K562 (cell line): ENCODE data around the gene MYOG. TPM values are rescaled to one million over a fixed set of nuclear protein-coding genes. Genes with fewer than 3 reads are reported as not detected.

Experiments
- ATAC-seq: fragments of 200-7000 bp; cut with Tn5 transposase; 3 replicates; pipeline ENCODE4 v1.9.1; 2020; ENCODE audit warnings: moderate library complexity
- BruUV-seq: library from RNA; stranded (reverse); fragments of 400-500 nt; replicated peaks from 2 replicates; lab custom pipeline; 2021; lab: Mats Ljungman, UMichigan
- CTCF ChIA-PET: fragments of 300-600 bp; formaldehyde crosslinking; extraction: SDS; loops from one replicate; lab custom pipeline; 2021; ENCODE audit warnings: low intra/inter-chr PET ratio; lab: Yijun Ruan, JAX
- POLR2A ChIA-PET: fragments of 300-600, 350-650 bp; sonication (Branson Sonifier 250); formaldehyde crosslinking; extraction: SDS; loops from one replicate; lab custom pipeline; 2021; ENCODE audit warnings: antibody characterized with exemption, inconsistent platforms; lab: Yijun Ruan, JAX
- DNase-seq, 4 experiments: peaks; one replicate each; pipeline versions ENCODE4 v3.0.0 to v3.0.0-alpha.2; 2011 to 2018; ENCODE audit warnings: low spot score in 3 of 4, mixed read lengths in 3 of 4; ENCODE audit errors: extremely low read depth in 1 of 4
- FAIRE-seq: peaks from 2 replicates; lab custom pipeline; 2011; peaks lifted over from hg19 to GRCh38; lab: Jason Lieb, UNC
- H2AFZ ChIP-seq: 2 replicates; pipeline ENCODE4 v1.6.0; 2011; ENCODE audit warnings: low read depth, low read length, control low read depth, inconsistent platforms
- H3K27ac ChIP-seq: fragments of 200-600 bp; 3 replicates; pipeline ENCODE4 v1.8.0; 2011; ENCODE audit warnings: low read depth, mild to moderate bottlenecking, control low read depth, inconsistent platforms, low read length, moderate library complexity, mixed read lengths; ENCODE audit errors: extremely low read depth
- H3K27me3 ChIP-seq, 2 experiments: fragments of 300-600 bp in 1 of 2; 2 replicates in 1 of 2; 3 replicates in 1 of 2; pipeline versions ENCODE4 v1.6.0 to v1.8.0; 2011; ENCODE audit warnings: inconsistent platforms in 2 of 2, low read length in 2 of 2, mild to moderate bottlenecking in 1 of 2, mixed read lengths in 1 of 2, moderate library complexity in 1 of 2; ENCODE audit not compliant: control insufficient read depth in 2 of 2, insufficient read depth in 2 of 2
- H3K36me3 ChIP-seq: fragments of 300-600 bp; 3 replicates; pipeline ENCODE4 v1.8.0; 2011; ENCODE audit warnings: mild to moderate bottlenecking, low read length, inconsistent platforms; ENCODE audit not compliant: control insufficient read depth, insufficient read depth
- H3K4me1 ChIP-seq, 2 experiments: fragments of 200-600 bp in 1 of 2; replicated peaks in 1 of 2; 2 replicates in 1 of 2; 3 replicates in 1 of 2; pipeline versions ENCODE4 v1.5.1 to v1.8.0; 2011; ENCODE audit warnings: inconsistent platforms in 2 of 2, low read length in 2 of 2, mild to moderate bottlenecking in 1 of 2, mixed read lengths in 1 of 2, moderate library complexity in 1 of 2; ENCODE audit not compliant: control insufficient read depth in 2 of 2, insufficient read depth in 2 of 2
- H3K4me2 ChIP-seq: 2 replicates; pipeline ENCODE4 v1.6.1; 2011; ENCODE audit warnings: low read length, control low read depth, inconsistent platforms, mixed read lengths; ENCODE audit not compliant: insufficient read depth
- H3K4me3 ChIP-seq: fragments of 200-600 bp; sonication (generic), shearing (Covaris generic); 2 replicates; pipeline ENCODE4 v1.5.1; 2016; ENCODE audit warnings: control low read depth, inconsistent platforms
- H3K79me2 ChIP-seq: fragments of 200-600 bp; 3 replicates; pipeline ENCODE4 v1.8.0; 2011; ENCODE audit warnings: low read length, inconsistent platforms; ENCODE audit not compliant: control insufficient read depth, insufficient read depth
- H3K9ac ChIP-seq, 2 experiments: 2 replicates each; pipeline versions ENCODE4 v1.6.0 to v1.6.1; 2011; ENCODE audit warnings: low read depth in 2 of 2, low read length in 2 of 2, control low read depth in 1 of 2, inconsistent platforms in 1 of 2, mild to moderate bottlenecking in 1 of 2, mixed read lengths in 1 of 2; ENCODE audit not compliant: insufficient read depth in 1 of 2
- H3K9me1 ChIP-seq: one replicate; pipeline ENCODE4 v1.6.0; 2011; ENCODE audit warnings: inconsistent platforms, mild to moderate bottlenecking, low read length, moderate library complexity; ENCODE audit not compliant: control insufficient read depth, insufficient read depth
- H3K9me3 ChIP-seq: replicated peaks from 2 replicates; pipeline ENCODE4 v1.5.1; 2011; ENCODE audit warnings: low read depth, low read length, inconsistent platforms; ENCODE audit not compliant: control insufficient read depth, insufficient read depth
- H4K20me1 ChIP-seq: replicated peaks from 2 replicates; pipeline ENCODE4 v1.6.1; 2011; ENCODE audit warnings: low read length, inconsistent platforms, mixed read lengths; ENCODE audit not compliant: control insufficient read depth, insufficient read depth
- ZNF507 ChIP-seq: conservative IDR thresholded peaks from 2 replicates; pipeline ENCODE4 v1.6.1; 2017; ENCODE audit warnings: missing genetic modification characterization, missing compliant biosample characterization
- ZNF830 ChIP-seq: fragments of 250-450 bp; sonication (Bioruptor Pico); IDR thresholded peaks from 2 replicates; pipeline ENCODE4 v1.5.0; 2021; ENCODE audit warnings: mild to moderate bottlenecking
- WGBS: fragments of 100-300 bp; shearing (Covaris generic); methylation state at CpG from one replicate; pipeline ENCODE4 v1.1.6; 2016; ENCODE audit warnings: low coverage, mixed read lengths; ENCODE audit not compliant: insufficient coverage; ENCODE audit errors: missing lambda C conversion rate; 5-methylcytosine and 5-hydroxymethylcytosine counted together
- in situ Hi-C: fragments of 300-500 bp; cut with MboI; formaldehyde crosslinking; loops from 4 replicates; pipeline ENCODE4 v1.15.0; 2018; ENCODE audit warnings: inconsistent platforms, mixed read lengths
- intact Hi-C: fragments of 100-400 bp; cut with micrococcal nuclease; formaldehyde crosslinking; loops from 2 replicates; pipeline ENCODE4 v1.14.2; 2022
- polyA plus RNA-seq, 8 experiments: library from polyadenylated mRNA; depleted of rRNA in 4 of 8; stranded (reverse) in 5 of 8; unstranded in 3 of 8; fragments of >200 nt; fragmentation: Nextera tagmentation in 2 of 8; fragmentation: Illumina TruSeq in 1 of 8; extraction: Ambion mirVana in 2 of 8; extraction: Trizol in 1 of 8; gene quantifications; 2 replicates each; pipeline versions ENCODE4 v1.2.1 to v1.2.3, GENCODE V29; 2011 to 2014; ENCODE audit warnings: inconsistent platforms in 1 of 8, missing spikeins in 1 of 8
- total RNA-seq, 7 experiments: library from RNA; depleted of rRNA in 6 of 7; stranded (reverse); fragments of >200 nt in 6 of 7; fragmentation: Illumina TruSeq in 2 of 7; extraction: Trizol in 2 of 7; gene quantifications; 2 replicates each; pipeline versions ENCODE4 v1.2.1 to v1.2.3, GENCODE V29; 2011 to 2021; ENCODE audit warnings: low replicate concordance in 1 of 7
- TF ChIP-seq, protein P1 (sequence below): sonication (generic); formaldehyde crosslinking; IDR thresholded peaks from 2 replicates; pipeline ENCODE4 v1.8.1; 2023; ENCODE audit warnings: mild to moderate bottlenecking, missing genetic modification reagents
- TF ChIP-seq, protein P2 (sequence below), 2 experiments: IDR thresholded peaks in 1 of 2; conservative IDR thresholded peaks in 1 of 2; 2 replicates each; pipeline ENCODE4 v1.6.1; 2016; ENCODE audit warnings: low read depth in 2 of 2, mild to moderate bottlenecking in 1 of 2, missing compliant biosample characterization in 1 of 2, missing genetic modification characterization in 1 of 2, moderate library complexity in 1 of 2
- TF ChIP-seq, protein P3 (sequence below): fragments of 450-650 bp; IDR thresholded peaks from 2 replicates; pipeline ENCODE4 v1.6.1; 2016
- TF ChIP-seq, protein P4 (sequence below), 2 experiments: fragments of 450-650 bp; IDR thresholded peaks; 2 replicates each; pipeline ENCODE4 v1.6.1; 2018; ENCODE audit warnings: mild to moderate bottlenecking in 2 of 2, low read depth in 1 of 2; ENCODE audit not compliant: partially characterized antibody in 2 of 2

The MYOG gene
- total and polyA plus RNA-seq, 9 of the 15 experiments (the other 6 are each of a cell fraction or from before 2014, with no cell fraction given) = not detected

DNA sequence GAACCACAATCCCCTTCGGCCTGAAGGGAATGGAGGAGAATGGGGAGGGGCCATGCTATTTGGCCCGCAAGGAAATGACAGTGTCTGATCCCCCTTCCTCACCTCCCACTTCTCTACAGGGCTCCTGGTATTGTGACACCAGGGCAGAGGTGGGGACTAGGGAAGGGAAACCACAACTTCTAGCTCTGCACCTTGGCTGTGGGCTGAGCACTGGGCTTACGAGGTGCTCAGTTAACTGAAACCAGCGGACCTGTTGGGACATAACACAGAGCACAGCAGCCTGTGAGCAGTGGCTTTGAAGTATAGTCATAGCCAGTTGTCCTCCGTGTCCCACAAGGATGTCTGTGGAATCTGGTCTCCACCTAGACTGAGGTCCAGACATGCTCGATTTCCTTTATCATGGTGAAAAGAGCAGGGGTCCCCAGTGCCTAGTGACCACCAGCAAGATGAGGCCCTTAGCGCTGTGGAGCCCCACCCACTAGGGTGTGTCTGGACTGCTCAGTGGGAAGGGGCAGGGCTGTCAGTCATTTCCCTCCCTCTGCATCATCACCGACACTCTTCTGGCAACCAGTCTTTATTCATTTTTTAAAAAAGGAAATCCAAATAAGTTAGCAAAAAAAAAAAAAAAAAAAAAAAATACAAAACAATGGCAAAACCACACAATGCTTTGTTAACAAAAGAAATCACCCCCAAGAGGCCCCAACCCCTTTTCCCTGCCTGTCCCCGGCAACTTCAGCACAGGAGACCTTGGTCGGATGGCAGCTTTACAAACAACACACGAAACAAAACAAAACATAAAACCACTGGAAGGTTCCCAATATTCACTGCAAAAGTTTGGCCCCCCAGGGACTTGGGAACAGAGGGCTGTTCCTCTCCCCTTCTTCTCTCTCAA lies 3.0 kb downstream of the MYOG start:
- in situ Hi-C loops (no loop called here), intact Hi-C loops (no loop called here)
- ATAC-seq = peak; percentile 45
- peak; percentile 29 for FAIRE-seq
- DNase-seq = peak in 2 of 4 experiments; percentile 45 to 46
- no TSS peak for BruUV-seq
- H3K79me2 ChIP-seq = no peaks in the 10 kb centered on the region
- peaks cover 13% of the 10 kb centered on the region for H4K20me1 ChIP-seq
- CTCF ChIA-PET = interaction anchor here (0.6 to 0.7 kb wide), 3 partner anchors 134 to 517 kb away, joined by 3 to 5 read pairs (median 3); no protein-coding TSS in a partner anchor
- 6% methylated on average over 11 of the region's 11 CpGs for WGBS
- H3K4me2 ChIP-seq = peak overlapping the region; percentile 27; the same call in 1 of the 2 replicates
- no peaks in the 10 kb centered on the region for H3K9me1 ChIP-seq
- peaks cover 0 to 12% of the 10 kb centered on the region in 2 experiments; a peak in 3 of 5 replicates for H3K4me1 ChIP-seq
- H3K27ac ChIP-seq = no peak overlapping the region
- no peaks in the 10 kb centered on the region for H3K9me3 ChIP-seq
- H3K27me3 ChIP-seq = peaks cover 35 to 66% of the 10 kb centered on the region in 2 experiments
- H3K9ac ChIP-seq = no peak overlapping the region
- POLR2A ChIA-PET = interaction anchor here (0.6 to 1.1 kb wide), 3 partner anchors 29 to 186 kb away, joined by 3 read pairs; no protein-coding TSS in a partner anchor
- H3K4me3 ChIP-seq = no peak overlapping the region
- no peaks in the 10 kb centered on the region for H3K36me3 ChIP-seq
- H2AFZ ChIP-seq = no peak overlapping the region
- TF ChIP-seq ZNF830 (no peak), ZNF507 (tag) (no peak)
- TF ChIP-seq, protein P1, sequence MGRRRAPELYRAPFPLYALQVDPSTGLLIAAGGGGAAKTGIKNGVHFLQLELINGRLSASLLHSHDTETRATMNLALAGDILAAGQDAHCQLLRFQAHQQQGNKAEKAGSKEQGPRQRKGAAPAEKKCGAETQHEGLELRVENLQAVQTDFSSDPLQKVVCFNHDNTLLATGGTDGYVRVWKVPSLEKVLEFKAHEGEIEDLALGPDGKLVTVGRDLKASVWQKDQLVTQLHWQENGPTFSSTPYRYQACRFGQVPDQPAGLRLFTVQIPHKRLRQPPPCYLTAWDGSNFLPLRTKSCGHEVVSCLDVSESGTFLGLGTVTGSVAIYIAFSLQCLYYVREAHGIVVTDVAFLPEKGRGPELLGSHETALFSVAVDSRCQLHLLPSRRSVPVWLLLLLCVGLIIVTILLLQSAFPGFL (CRISPR knock-in tag) = no peak
- TF ChIP-seq, protein P2, sequence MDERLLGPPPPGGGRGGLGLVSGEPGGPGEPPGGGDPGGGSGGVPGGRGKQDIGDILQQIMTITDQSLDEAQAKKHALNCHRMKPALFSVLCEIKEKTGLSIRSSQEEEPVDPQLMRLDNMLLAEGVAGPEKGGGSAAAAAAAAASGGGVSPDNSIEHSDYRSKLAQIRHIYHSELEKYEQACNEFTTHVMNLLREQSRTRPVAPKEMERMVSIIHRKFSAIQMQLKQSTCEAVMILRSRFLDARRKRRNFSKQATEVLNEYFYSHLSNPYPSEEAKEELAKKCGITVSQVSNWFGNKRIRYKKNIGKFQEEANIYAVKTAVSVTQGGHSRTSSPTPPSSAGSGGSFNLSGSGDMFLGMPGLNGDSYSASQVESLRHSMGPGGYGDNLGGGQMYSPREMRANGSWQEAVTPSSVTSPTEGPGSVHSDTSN (CRISPR knock-in tag; IDR thresholded peaks at IDR 0.05; ENCODE audit: low read depth) = peak; percentile 28; the same call in 1 of the 2 replicates
- TF ChIP-seq, protein P2 (tag; conservative IDR thresholded peaks at IDR 0.05; ENCODE audit: low read depth) = peak; percentile 23; the same call in 1 of the 2 replicates
- TF ChIP-seq, protein P3, sequence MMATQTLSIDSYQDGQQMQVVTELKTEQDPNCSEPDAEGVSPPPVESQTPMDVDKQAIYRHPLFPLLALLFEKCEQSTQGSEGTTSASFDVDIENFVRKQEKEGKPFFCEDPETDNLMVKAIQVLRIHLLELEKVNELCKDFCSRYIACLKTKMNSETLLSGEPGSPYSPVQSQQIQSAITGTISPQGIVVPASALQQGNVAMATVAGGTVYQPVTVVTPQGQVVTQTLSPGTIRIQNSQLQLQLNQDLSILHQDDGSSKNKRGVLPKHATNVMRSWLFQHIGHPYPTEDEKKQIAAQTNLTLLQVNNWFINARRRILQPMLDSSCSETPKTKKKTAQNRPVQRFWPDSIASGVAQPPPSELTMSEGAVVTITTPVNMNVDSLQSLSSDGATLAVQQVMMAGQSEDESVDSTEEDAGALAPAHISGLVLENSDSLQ = peak; percentile 91
- TF ChIP-seq, protein P4, sequence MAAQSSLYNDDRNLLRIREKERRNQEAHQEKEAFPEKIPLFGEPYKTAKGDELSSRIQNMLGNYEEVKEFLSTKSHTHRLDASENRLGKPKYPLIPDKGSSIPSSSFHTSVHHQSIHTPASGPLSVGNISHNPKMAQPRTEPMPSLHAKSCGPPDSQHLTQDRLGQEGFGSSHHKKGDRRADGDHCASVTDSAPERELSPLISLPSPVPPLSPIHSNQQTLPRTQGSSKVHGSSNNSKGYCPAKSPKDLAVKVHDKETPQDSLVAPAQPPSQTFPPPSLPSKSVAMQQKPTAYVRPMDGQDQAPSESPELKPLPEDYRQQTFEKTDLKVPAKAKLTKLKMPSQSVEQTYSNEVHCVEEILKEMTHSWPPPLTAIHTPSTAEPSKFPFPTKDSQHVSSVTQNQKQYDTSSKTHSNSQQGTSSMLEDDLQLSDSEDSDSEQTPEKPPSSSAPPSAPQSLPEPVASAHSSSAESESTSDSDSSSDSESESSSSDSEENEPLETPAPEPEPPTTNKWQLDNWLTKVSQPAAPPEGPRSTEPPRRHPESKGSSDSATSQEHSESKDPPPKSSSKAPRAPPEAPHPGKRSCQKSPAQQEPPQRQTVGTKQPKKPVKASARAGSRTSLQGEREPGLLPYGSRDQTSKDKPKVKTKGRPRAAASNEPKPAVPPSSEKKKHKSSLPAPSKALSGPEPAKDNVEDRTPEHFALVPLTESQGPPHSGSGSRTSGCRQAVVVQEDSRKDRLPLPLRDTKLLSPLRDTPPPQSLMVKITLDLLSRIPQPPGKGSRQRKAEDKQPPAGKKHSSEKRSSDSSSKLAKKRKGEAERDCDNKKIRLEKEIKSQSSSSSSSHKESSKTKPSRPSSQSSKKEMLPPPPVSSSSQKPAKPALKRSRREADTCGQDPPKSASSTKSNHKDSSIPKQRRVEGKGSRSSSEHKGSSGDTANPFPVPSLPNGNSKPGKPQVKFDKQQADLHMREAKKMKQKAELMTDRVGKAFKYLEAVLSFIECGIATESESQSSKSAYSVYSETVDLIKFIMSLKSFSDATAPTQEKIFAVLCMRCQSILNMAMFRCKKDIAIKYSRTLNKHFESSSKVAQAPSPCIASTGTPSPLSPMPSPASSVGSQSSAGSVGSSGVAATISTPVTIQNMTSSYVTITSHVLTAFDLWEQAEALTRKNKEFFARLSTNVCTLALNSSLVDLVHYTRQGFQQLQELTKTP (IDR thresholded peaks at IDR 0.05; ENCODE audit: low read depth in 1 of 2, partially characterized antibody in 2 of 2) = no peak
